Chondrocyte (in vitro differentiated cells): ENCODE data around the gene RPTOR. TPM values are rescaled to one million over a fixed set of nuclear protein-coding genes. Genes with fewer than 3 reads are reported as not detected.

Experiments
- DNase-seq: peaks from one replicate; pipeline ENCODE4 v3.0.0; 2021; ENCODE audit warnings: mixed read lengths, low spot score
- H3K27ac Mint-ChIP-seq: one replicate; pipeline ENCODE4 v1.8.0; 2021; ENCODE audit warnings: mild to moderate bottlenecking, moderate library complexity, mixed read lengths; ENCODE audit not compliant: unreplicated experiment
- H3K27me3 Mint-ChIP-seq: 2 replicates; pipeline ENCODE4 v1.8.0; 2021; ENCODE audit warnings: low read depth, mixed read lengths
- H3K36me3 Mint-ChIP-seq: 2 replicates; pipeline ENCODE4 v1.8.0; 2021; ENCODE audit warnings: low read depth, mixed read lengths
- H3K4me1 Mint-ChIP-seq: 2 replicates; pipeline ENCODE4 v1.8.0; 2021; ENCODE audit warnings: low read depth, mild to moderate bottlenecking, mixed read lengths
- H3K4me3 Mint-ChIP-seq: one replicate; pipeline ENCODE4 v1.8.0; 2021; ENCODE audit warnings: mild to moderate bottlenecking, moderate library complexity, mixed read lengths; ENCODE audit not compliant: unreplicated experiment
- H3K9me3 Mint-ChIP-seq: 2 replicates; pipeline ENCODE4 v1.8.0; 2021; ENCODE audit warnings: low read depth, mixed read lengths
- total RNA-seq: library from RNA; stranded (reverse); gene quantifications from 3 replicates; pipeline ENCODE4 v1.2.1, GENCODE V29; 2021
- TF ChIP-seq, protein P1 (sequence below): fragments of 200-600 bp; sonication (generic); IDR thresholded peaks from 2 replicates; pipeline ENCODE4 v1.5.0; 2021; ENCODE audit warnings: antibody characterized with exemption, mild to moderate bottlenecking, moderate library complexity

RPTOR gene
- total RNA-seq, 1 donor from 2014 or later = 30.9 TPM

DNA sequence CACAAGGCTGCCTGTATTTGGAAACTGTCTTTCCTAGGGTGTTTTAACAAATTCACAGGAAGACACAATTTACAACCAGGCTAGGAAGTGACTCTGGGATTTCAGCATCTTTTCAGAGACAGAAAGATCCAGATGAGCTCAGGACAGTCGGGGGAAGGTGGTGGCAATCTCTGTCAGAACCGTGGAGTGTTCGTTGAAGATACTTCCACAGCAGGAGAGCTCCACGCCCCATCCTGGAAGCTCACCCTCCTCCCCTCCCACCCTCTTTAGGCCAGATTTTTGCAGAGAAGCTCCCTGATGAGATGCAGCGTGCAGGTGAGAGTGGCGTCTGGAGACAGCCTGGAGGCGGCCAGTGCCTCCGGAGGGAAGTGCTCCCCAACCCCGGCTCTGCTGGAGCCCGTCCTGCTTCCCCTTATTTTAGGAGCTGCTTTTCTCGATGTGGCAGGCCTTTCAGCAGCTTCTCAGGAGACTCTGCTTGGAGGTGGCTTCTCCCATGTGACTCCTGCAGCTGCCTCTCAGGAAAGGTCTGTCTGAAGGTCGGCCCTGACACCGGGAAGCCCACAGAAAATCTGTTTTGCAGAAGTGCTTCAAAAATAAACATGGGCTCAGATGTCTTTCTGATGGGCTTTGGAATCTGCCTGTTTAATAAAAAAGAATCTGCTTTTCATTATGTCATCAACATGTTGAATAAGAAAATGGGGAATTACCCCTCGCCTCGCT lies 260.6 kb downstream of the RPTOR start:
- DNase-seq = no peak
- H3K4me1 Mint-ChIP-seq = peaks cover 11% of the 10 kb centered on the region
- peaks cover 8% of the 10 kb centered on the region for H3K9me3 Mint-ChIP-seq
- no peak overlapping the region for H3K27ac Mint-ChIP-seq
- no peak overlapping the region for H3K4me3 Mint-ChIP-seq
- H3K27me3 Mint-ChIP-seq = no peaks in the 10 kb centered on the region
- H3K36me3 Mint-ChIP-seq = peaks cover 7% of the 10 kb centered on the region
- TF ChIP-seq, protein P1, sequence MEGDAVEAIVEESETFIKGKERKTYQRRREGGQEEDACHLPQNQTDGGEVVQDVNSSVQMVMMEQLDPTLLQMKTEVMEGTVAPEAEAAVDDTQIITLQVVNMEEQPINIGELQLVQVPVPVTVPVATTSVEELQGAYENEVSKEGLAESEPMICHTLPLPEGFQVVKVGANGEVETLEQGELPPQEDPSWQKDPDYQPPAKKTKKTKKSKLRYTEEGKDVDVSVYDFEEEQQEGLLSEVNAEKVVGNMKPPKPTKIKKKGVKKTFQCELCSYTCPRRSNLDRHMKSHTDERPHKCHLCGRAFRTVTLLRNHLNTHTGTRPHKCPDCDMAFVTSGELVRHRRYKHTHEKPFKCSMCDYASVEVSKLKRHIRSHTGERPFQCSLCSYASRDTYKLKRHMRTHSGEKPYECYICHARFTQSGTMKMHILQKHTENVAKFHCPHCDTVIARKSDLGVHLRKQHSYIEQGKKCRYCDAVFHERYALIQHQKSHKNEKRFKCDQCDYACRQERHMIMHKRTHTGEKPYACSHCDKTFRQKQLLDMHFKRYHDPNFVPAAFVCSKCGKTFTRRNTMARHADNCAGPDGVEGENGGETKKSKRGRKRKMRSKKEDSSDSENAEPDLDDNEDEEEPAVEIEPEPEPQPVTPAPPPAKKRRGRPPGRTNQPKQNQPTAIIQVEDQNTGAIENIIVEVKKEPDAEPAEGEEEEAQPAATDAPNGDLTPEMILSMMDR = no peak

DNA sequence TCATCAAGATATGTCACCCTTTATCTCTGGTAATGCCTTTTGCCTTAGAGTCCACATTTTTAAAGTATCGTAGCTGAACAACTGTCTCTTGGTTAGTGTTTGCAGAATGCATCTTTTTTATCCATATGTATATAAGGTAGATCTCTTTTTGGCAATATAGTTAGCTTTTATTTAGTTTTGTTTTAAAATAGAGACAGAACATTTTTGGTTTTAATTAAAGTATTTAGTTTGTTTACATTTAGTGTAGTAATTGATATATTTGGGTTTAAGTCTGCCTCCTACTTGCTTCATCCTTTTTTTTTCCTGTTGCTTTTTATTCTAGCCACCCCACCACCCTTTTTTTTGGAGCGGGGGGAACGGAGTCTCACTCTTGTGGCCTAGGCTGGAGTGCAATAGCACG lies 262.4 kb downstream of the RPTOR start:
- Mint-ChIP-seq H3K4me3 (no peak overlapping the region), H3K36me3 (peaks cover 7% of the 10 kb centered on the region), H3K27ac (no peak overlapping the region), H3K9me3 (peaks cover 8% of the 10 kb centered on the region), H3K27me3 (no peaks in the 10 kb centered on the region), H3K4me1 (peaks cover 11% of the 10 kb centered on the region)
- no peak for DNase-seq
- TF ChIP-seq, protein P1 = no peak

DNA sequence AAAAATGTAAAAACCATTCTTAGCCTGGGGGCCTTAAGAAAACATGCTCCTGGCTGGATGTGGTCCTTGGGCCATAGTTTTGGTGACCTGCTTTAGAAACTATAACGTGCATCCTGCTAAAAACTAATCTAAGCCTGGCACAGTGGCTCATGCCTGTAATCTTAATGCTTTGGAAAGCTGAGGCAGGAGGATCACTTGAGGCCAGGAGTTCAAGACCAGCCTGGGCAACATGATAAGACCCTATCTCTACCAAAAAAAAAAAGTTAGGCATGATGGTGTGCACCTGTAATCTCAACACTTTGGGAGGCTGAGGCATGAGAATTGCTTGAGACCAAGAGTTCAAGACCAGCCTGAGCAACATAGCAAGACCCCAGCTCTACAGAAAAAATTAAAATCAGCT lies 263.2 kb downstream of the RPTOR start:
- H3K27ac Mint-ChIP-seq = no peak overlapping the region
- DNase-seq = no peak
- H3K9me3 Mint-ChIP-seq = peaks cover 8% of the 10 kb centered on the region

DNA sequence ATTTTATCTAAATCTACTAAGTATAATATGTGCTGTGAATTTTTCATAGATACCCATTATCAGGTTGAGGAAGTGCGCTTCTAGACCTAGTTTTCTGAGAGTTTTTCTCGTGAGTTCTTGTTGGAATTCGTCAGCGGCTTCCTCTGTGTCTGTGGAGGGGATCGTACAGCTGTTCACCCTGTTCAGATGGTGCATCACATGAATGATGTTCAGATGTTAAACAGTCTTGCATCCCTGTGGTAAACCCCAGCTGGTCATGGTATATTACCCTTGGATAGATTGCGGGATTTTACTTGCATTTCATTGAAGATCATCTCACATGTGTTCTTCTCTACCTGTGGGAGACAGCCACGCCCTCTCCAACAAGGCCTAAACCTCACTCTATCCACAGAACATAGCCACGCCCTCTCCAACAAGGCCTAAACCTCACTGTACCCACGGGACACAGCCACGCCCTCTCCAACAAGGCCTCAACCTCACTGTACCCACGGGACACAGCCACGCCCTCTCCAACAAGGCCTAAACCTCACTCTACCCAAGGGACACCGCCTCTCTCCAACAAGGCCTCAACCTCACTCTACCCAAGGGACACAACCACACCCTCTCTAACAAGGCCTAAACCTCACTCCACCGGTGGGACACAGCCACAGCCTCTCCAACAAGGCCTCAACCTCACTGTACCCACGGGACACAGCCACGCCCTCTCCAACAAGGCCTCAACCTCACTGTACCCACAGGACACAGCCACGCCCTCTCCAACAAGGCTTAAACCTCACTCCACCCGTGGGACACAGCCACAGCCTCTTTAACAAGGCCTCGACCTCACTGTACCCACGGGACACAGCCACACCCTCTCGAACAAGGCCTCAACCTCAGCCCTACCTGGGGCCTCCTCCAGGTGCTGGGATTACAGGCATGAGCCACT lies 266.8 kb downstream of the RPTOR start:
- no peak overlapping the region for H3K27ac Mint-ChIP-seq

More for the DNA sequence above, 263.2 kb downstream of the RPTOR start:
- Mint-ChIP-seq H3K4me3 (no peak overlapping the region), H3K4me1 (peaks cover 11% of the 10 kb centered on the region), H3K27me3 (no peaks in the 10 kb centered on the region), H3K36me3 (peaks cover 7% of the 10 kb centered on the region)
- TF ChIP-seq, protein P1 = no peak

More for the DNA sequence above, 266.8 kb downstream of the RPTOR start:
- peaks cover 7% of the 10 kb centered on the region for H3K36me3 Mint-ChIP-seq
- H3K9me3 Mint-ChIP-seq = peaks cover 8% of the 10 kb centered on the region
- no peaks in the 10 kb centered on the region for H3K4me1 Mint-ChIP-seq
- no peak overlapping the region for H3K4me3 Mint-ChIP-seq
- TF ChIP-seq, protein P1 = no peak
- no peak for DNase-seq
- H3K27me3 Mint-ChIP-seq = no peaks in the 10 kb centered on the region
